HepG2 (cell line): Measurements from ENCODE around the gene CHRNA3.

Source experiments
- TAF1 ChIP-seq: sonication (generic); formaldehyde crosslinking; IDR thresholded peaks from 2 replicates; pipeline ENCODE4 v1.4.0; 2020; ENCODE audit warnings: missing genetic modification reagents
- ZNF44 ChIP-seq: sonication (generic); formaldehyde crosslinking; IDR thresholded peaks from 2 replicates; pipeline ENCODE4 v1.5.1; 2020; ENCODE audit warnings: mild to moderate bottlenecking, missing genetic modification reagents

DNA sequence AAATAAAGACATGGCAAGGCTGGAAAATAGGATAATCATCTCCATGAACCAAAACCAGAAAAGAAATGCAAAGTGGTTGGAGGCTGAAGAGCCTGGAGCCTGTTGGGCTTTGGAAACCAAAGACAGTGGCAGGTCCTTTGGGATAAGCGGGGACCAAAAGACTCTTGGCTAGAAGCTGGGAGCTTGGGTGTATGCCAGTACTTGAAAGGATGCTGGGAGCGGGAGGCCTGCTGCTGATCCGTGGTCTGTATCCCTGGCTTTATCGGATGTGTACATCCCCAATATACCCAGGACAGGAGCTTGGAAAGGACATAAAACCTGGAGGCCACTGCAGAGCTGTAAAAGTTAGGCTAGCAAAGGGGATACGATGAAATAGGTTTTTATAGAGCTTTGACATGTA, 21.5 kb upstream of the CHRNA3 start:
- TF ChIP-seq TAF1 (CRISPR knock-in tag) (no peak), ZNF44 (CRISPR knock-in tag) (no peak)
